Ovary (tissue), 9 donors: ENCODE data around the gene TIGD6. TPM values are rescaled to one million over a fixed set of nuclear protein-coding genes. Genes with fewer than 3 reads are reported as not detected.

Experiments used
- DNase-seq, 5 donors: peaks; one replicate each; pipeline ENCODE4 v3.0.0-alpha.2; 2019 to 2020
- H3K27ac ChIP-seq, 2 donors: fragments of 200-600 bp; one replicate each; pipeline versions ENCODE4 v1.5.1 to v1.8.0; 2019 to 2022
- H3K27me3 ChIP-seq: fragments of 200-600 bp; one replicate; pipeline ENCODE4 v1.8.0; 2022
- H3K36me3 ChIP-seq: fragments of 200-600 bp; sonication (generic); one replicate; pipeline ENCODE4 v1.5.1; 2019
- H3K4me1 ChIP-seq: one replicate; pipeline ENCODE4 v1.8.1; 2013; ENCODE audit warnings: mild to moderate bottlenecking, moderate library complexity; ENCODE audit not compliant: insufficient read depth
- H3K4me3 ChIP-seq: fragments of 200-600 bp; sonication (generic); one replicate; pipeline ENCODE4 v1.5.1; 2017
- H3K9me3 ChIP-seq, 2 donors: fragments of 200-600 bp in 1 of 2; sonication (generic) in 1 of 2; one replicate each; pipeline versions ENCODE4 v1.5.1 to v1.8.1; 2013 to 2019; ENCODE audit warnings: mild to moderate bottlenecking in 1 of 2, moderate library complexity in 1 of 2
- EP300 ChIP-seq: sonication (generic); formaldehyde crosslinking; IDR thresholded peaks from one replicate; pipeline ENCODE4 v1.6.1; 2017; ENCODE audit warnings: antibody characterized with exemption
- POLR2A ChIP-seq: fragments of 450-650 bp; IDR thresholded peaks from one replicate; pipeline ENCODE4 v1.6.1; 2017; ENCODE audit warnings: antibody characterized with exemption, mild to moderate bottlenecking, moderate library complexity
- WGBS, 3 donors: extraction: QIAGEN DNeasy Blood & Tissue Kit in 1 of 3; methylation state at CpG; one replicate each; pipeline versions ENCODE4 v1.1.5 to v1.1.7; 2013 to 2017; 5-methylcytosine and 5-hydroxymethylcytosine counted together
- intact Hi-C, 4 donors: fragments of 100-400 bp; cut with DNase I; formaldehyde crosslinking; loops; one replicate each; pipeline versions ENCODE4 v1.11.0 to v1.15.1; 2022 to 2023
- polyA plus RNA-seq, 2 donors: library from polyadenylated mRNA; stranded (reverse); fragments of 200-250 nt in 1 of 2; fragments of 350-450 nt in 1 of 2; fragmentation: Illumina TruSeq in 1 of 2; extraction: RNeasy Lipid Tissue Mini Kit (QIAGEN cat#74804) in 1 of 2; gene quantifications; one replicate each; pipeline ENCODE4 v1.2.3, GENCODE V29; 2013 to 2014
- total RNA-seq, 7 donors: library from RNA; depleted of rRNA in 2 of 7; stranded (reverse); fragments of >200 nt in 2 of 7; fragmentation: NEBNext Ultra II Directional in 3 of 7; extraction: Animal tissue kit (Norgen Biotek cat#: 25700) in 3 of 7; gene quantifications; one replicate each; pipeline versions ENCODE4 v1.1.0 to v1.2.4, GENCODE V29; 2016 to 2023
- TF ChIP-seq, protein P1 (sequence below), 3 donors: fragments of 450-650 bp in 2 of 3; fragments of 200-600 bp in 1 of 3; IDR thresholded peaks; one replicate each; pipeline versions ENCODE4 v1.5.1 to v1.8.0; 2016 to 2022; ENCODE audit warnings: antibody characterized with exemption in 3 of 3, mild to moderate bottlenecking in 1 of 3
- donor health status: DM: no; HTN: no; CAD: no; lungs with moderate emphysema.
- donor health status: DM: no; HTN: no; CAD: no.
- donor health status: Bipolar disorder and iron deficiency.
- donor health status: DM: yes; HTN: yes; CAD: no.
- donor health status: DM: no; HTN: no; CAD: no.
- donor health status: DM: yes; HTN: yes; CAD: no.

Gene TIGD6
- total and polyA plus RNA-seq, 9 donors, result 2.0 to 7.6 (median 5.5) TPM

DNA sequence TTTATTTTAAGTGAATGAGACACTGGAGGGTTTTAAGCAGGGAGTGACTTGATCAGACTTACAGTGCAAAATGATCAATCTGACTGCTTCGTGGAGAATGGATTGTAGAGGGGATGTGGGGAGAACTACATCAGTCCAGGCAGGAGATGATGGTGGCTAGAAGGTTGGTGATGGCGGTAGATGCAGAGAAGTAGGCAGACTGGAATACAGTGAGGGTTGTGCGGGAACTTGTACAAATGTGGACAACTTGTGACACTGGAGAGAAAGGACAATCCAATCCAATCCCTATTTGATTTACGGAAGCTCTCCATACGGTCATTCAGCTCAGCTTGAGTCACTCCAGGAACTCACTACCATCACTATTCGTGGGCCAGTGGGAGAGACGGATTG lies 593 bp downstream of the TIGD6 start:
- Histone ChIP-seq H3K9me3 (no peaks in the 10 kb centered on the region), H3K27ac (peak overlapping the region; percentile 81 to 86), H3K27me3 (no peaks in the 10 kb centered on the region), H3K36me3 (no peaks in the 10 kb centered on the region), H3K4me3 (peak overlapping the region; percentile 99), H3K4me1 (peaks cover 4% of the 10 kb centered on the region)
- 8 to 17% (median 9%) methylated on average over 7 of the region's 7 CpGs for WGBS, 3 donors
- no peak for DNase-seq
- intact Hi-C loops, result loop anchor here in 3 of 4 donors (10.0 kb wide), 3 partner anchors 165 to 365 kb away; no protein-coding TSS in a partner anchor
- TF ChIP-seq POLR2A, result no peak
- TF ChIP-seq EP300, result no peak
- TF ChIP-seq, protein P1, sequence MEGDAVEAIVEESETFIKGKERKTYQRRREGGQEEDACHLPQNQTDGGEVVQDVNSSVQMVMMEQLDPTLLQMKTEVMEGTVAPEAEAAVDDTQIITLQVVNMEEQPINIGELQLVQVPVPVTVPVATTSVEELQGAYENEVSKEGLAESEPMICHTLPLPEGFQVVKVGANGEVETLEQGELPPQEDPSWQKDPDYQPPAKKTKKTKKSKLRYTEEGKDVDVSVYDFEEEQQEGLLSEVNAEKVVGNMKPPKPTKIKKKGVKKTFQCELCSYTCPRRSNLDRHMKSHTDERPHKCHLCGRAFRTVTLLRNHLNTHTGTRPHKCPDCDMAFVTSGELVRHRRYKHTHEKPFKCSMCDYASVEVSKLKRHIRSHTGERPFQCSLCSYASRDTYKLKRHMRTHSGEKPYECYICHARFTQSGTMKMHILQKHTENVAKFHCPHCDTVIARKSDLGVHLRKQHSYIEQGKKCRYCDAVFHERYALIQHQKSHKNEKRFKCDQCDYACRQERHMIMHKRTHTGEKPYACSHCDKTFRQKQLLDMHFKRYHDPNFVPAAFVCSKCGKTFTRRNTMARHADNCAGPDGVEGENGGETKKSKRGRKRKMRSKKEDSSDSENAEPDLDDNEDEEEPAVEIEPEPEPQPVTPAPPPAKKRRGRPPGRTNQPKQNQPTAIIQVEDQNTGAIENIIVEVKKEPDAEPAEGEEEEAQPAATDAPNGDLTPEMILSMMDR (IDR thresholded peaks at IDR 0.05), result no peak

DNA sequence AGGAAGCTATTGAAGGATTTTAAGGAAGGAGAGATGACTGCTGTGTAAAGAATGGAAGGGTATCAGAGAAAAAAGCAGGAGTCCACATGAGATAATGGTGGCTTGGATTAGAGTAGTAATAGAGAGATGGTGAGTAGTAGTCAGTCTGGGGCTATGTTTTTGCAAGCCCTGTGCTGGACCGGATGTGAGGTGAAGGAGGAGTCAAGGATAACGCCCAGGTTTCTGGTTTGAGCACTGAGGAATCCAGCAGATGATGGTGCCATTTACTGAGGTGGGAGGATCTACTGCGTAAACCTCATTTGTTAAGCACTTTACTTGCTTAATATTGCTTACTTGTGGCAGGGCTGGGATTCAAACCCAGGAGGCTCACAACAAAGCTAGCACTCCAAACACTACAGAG lies 1.1 kb downstream of the TIGD6 start:
- Histone ChIP-seq H3K27ac (no peak overlapping the region), H3K27me3 (no peaks in the 10 kb centered on the region), H3K9me3 (no peaks in the 10 kb centered on the region), H3K4me3 (no peak overlapping the region), H3K4me1 (peaks cover 4% of the 10 kb centered on the region), H3K36me3 (no peaks in the 10 kb centered on the region)
- intact Hi-C loops, result loop anchor here in 2 of 4 donors (10.0 kb wide), 2 partner anchors 165 to 365 kb away; no protein-coding TSS in a partner anchor
- 49 to 52% (median 51%) methylated on average over 3 of the region's 3 CpGs for WGBS, 3 donors
- TF ChIP-seq EP300 (no peak), POLR2A (no peak)
- TF ChIP-seq, protein P1 (IDR thresholded peaks at IDR 0.05), result no peak
- no peak for DNase-seq

DNA sequence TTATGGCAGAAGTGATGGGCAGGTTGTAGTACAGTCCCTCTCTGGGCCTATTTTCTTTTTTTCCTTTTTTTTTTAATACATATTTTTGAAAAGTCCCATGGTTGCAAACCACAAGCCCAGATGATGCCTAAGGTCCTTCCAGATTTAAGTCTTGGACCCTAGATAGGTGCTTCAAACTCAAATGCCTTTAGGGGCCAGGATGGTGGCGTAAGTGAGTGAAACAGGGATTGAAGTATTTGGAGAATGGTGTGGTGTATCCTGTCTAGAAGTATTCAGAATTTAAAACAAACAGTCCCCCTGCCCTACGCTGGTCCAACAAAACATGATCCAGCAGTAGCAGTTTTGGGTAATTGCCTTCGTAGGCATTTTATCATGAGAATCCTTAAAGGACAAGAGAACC lies 2.2 kb downstream of the TIGD6 start:
- 96 to 99% (median 99%) methylated on average over 3 of the region's 3 CpGs for WGBS, 3 donors
- H3K27ac ChIP-seq, result no peak overlapping the region
- no peak for DNase-seq
- no peaks in the 10 kb centered on the region for H3K9me3 ChIP-seq
- intact Hi-C loops, result loop anchor here in 2 of 4 donors (10.0 kb wide), 2 partner anchors 163 to 363 kb away; no protein-coding TSS in a partner anchor
- H3K36me3 ChIP-seq, result no peaks in the 10 kb centered on the region
- H3K4me3 ChIP-seq, result no peak overlapping the region
- no peak for TF ChIP-seq POLR2A
- no peak for TF ChIP-seq EP300
- TF ChIP-seq, protein P1 (IDR thresholded peaks at IDR 0.05), result no peak
- peaks cover 4% of the 10 kb centered on the region for H3K4me1 ChIP-seq
- no peaks in the 10 kb centered on the region for H3K27me3 ChIP-seq

GRCh38 chr5:149996205-149996890 lies 4.1 kb downstream of the TIGD6 start:
- DNase-seq, result no peak
- TF ChIP-seq EP300 (no peak), POLR2A (no peak)
- TF ChIP-seq, protein P1 (IDR thresholded peaks at IDR 0.05), result no peak
- Histone ChIP-seq H3K27ac (no peak overlapping the region), H3K36me3 (no peaks in the 10 kb centered on the region), H3K4me3 (no peak overlapping the region), H3K4me1 (no peaks in the 10 kb centered on the region), H3K27me3 (no peaks in the 10 kb centered on the region), H3K9me3 (no peaks in the 10 kb centered on the region)
- intact Hi-C loops, result loop anchor here in 2 of 4 donors (10.0 kb wide), 2 partner anchors 162 to 362 kb away; no protein-coding TSS in a partner anchor
- 88 to 90% (median 88%) methylated on average over 6 of the region's 6 CpGs for WGBS, 3 donors
